ENCODE measurements around the gene TRRAP.

The TRRAP gene

DNA sequence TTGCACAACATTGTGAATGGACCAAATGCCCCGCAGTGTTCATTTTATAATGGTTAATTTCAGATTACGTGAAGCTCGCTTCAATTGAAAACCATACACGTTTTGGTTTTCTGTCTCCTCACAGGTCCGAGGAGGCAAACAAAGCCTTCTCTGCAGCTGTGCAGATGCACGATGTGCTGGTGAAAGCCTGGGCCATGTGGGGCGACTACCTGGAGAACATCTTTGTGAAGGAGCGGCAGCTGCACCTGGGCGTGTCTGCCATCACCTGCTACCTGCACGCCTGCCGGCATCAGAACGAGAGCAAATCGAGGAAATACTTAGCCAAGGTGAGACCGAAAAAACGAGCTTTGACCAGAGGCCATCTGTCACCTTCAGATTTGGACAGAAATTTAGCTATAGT, 110.3 kb downstream of the TRRAP start:
- H3K36me3 ChIP-seq (ENCODE audit: insufficient read depth, low read length): peaks cover 38% of the 10 kb centered on the region
- no peak overlapping the region for H3K9ac ChIP-seq (ENCODE audit: low read depth, low read length)
- no peaks in the 10 kb centered on the region for H3K4me1 ChIP-seq (ENCODE audit: insufficient read depth, low read length)
- 0 out of 2 replicates have a peak, but pooled peaks cover 3% of the 10 kb centered on the region for H3K9me3 ChIP-seq (ENCODE audit: control insufficient read depth, insufficient read depth, low read length)

GRCh38 chr7:98990356-98990755, 112.0 kb downstream of the TRRAP start:
- Histone ChIP-seq H3K36me3 (ENCODE audit: insufficient read depth, low read length) (peaks cover 35% of the 10 kb centered on the region), H3K9me3 (ENCODE audit: control insufficient read depth, insufficient read depth, low read length) (0 out of 2 replicates have a peak, but pooled peaks cover 3% of the 10 kb centered on the region), H3K4me1 (ENCODE audit: insufficient read depth, low read length) (no peaks in the 10 kb centered on the region), H3K9ac (ENCODE audit: low read depth, low read length) (no peak overlapping the region)

DNA sequence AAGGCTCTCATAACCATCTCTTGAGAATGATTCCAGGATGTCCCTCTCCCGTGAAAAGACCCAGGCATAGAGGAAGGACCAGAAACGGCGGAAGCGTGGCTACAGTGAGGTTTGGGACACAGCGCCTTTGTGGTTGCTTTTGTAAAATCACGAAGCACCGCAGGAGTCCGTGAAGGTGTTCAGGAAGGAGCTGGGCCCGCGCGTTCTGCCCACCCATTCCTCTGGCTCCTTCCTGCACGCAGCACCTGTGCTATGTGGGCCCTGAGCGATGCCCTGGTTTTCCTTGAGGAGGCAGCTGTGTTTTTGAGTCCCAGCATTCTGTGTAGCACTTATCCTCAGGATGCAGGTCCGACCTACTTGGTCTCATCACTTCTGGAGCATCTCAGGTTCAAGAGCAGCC, 112.8 kb downstream of the TRRAP start:
- Histone ChIP-seq H3K9ac (ENCODE audit: low read depth, low read length) (no peak overlapping the region), H3K9me3 (ENCODE audit: control insufficient read depth, insufficient read depth, low read length) (no peaks in the 10 kb centered on the region), H3K36me3 (ENCODE audit: insufficient read depth, low read length) (peaks cover 28% of the 10 kb centered on the region), H3K4me1 (ENCODE audit: insufficient read depth, low read length) (no peaks in the 10 kb centered on the region)

- Histone ChIP-seq H3K36me3 (ENCODE audit: insufficient read depth, low read length) (peaks cover 28% of the 10 kb centered on the region), H3K9me3 (ENCODE audit: control insufficient read depth, insufficient read depth, low read length) (no peaks in the 10 kb centered on the region), H3K9ac (ENCODE audit: low read depth, low read length) (no peak overlapping the region), H3K4me1 (ENCODE audit: insufficient read depth, low read length) (no peaks in the 10 kb centered on the region)
Observed at GRCh38 chr7:98992076-98992475, 113.7 kb downstream of the TRRAP start.

DNA sequence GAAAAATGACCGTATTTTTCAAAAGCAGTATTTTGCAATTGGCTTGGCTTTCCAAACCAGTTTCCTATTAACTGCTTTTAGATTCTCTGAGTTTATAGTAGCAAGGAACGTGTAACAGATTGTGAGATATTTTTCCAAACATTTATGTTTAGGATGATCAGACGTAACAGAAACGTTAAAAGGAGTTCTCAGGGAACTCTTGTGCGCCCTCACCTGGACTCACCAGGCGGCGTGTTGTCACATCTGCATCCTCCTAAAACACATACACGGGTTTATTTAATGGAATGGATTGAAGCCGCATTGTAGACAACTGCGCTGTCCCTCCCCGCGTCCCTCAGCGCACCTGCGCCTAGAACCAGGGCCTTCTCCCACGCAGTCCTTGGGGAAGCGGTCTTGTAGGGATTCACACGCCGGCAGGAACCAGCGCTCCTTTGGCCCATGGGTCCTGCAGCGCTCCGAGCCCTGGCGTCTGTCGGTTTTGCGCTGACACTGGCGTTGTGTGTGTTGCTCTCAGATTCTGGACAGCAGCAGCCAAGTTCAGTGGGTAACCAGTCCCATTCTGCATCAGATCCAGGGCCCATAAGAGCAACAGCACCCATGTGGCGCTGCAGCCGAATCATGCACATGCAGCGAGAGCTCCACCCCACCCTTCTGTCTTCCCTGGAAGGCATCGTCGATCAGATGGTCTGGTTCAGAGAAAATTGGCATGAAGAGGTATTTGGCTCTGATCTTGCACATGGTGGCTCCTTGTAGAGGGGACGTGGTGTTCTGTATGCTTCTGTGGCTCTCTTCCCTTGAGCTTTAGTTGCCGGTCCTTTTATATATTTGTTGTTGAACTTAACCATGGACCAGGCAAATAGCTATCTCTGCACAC, 114.9 kb downstream of the TRRAP start:
- no peak overlapping the region for H3K9ac ChIP-seq (ENCODE audit: low read depth, low read length)
- H3K9me3 ChIP-seq (ENCODE audit: control insufficient read depth, insufficient read depth, low read length): no peaks in the 10 kb centered on the region
- H3K36me3 ChIP-seq (ENCODE audit: insufficient read depth, low read length): peaks cover 28% of the 10 kb centered on the region
- H3K4me1 ChIP-seq (ENCODE audit: insufficient read depth, low read length): no peaks in the 10 kb centered on the region

DNA sequence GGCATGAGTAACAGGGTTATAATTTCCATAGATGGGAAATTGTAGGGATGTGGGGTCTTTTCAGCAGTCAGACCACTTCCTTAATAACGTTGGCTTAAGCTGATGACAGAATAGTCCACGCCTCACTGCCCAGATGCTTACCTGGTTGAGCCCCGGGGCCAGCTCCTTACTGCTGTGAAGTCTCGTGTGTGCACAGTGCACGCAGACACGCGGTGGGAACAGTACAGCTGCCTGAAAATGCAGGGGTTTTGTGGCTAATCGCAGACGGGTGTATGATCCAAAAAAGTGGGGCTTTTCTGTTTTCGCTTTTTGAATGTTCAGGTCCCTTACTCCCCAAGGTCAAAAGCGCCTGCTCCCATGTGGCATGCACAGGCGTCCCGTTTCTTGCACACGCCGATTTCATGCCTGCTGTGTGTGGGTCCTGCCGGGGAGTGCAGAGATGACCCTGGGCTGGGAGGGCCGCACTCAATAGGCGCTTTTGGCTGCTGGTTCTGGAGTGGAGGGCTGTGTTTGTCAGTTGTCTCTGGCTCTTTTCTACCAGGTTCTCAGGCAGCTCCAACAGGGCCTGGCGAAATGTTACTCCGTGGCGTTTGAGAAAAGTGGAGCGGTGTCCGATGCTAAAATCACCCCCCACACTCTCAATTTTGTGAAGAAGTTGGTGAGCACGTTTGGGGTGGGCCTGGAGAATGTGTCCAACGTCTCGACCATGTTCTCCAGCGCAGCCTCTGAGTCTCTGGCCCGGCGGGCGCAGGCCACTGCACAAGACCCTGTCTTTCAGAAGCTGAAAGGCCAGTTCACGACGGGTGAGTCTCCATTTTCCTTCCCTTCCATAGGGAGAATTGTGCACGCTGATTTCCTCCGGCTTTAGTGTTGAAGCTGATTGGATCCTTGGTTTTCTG, 116.0 kb downstream of the TRRAP start:
- H3K36me3 ChIP-seq (ENCODE audit: insufficient read depth, low read length): peaks cover 29% of the 10 kb centered on the region
- no peaks in the 10 kb centered on the region for H3K9me3 ChIP-seq (ENCODE audit: control insufficient read depth, insufficient read depth, low read length)
- H3K4me1 ChIP-seq (ENCODE audit: insufficient read depth, low read length): no peaks in the 10 kb centered on the region
- no peak overlapping the region for H3K9ac ChIP-seq (ENCODE audit: low read depth, low read length)

GRCh38 chr7:98995111-98995510, 116.8 kb downstream of the TRRAP start:
- Histone ChIP-seq H3K36me3 (ENCODE audit: insufficient read depth, low read length) (peaks cover 23% of the 10 kb centered on the region), H3K9me3 (ENCODE audit: control insufficient read depth, insufficient read depth, low read length) (no peaks in the 10 kb centered on the region), H3K4me1 (ENCODE audit: insufficient read depth, low read length) (no peaks in the 10 kb centered on the region), H3K9ac (ENCODE audit: low read depth, low read length) (no peak overlapping the region)

- Histone ChIP-seq H3K9me3 (ENCODE audit: control insufficient read depth, insufficient read depth, low read length) (no peaks in the 10 kb centered on the region), H3K4me1 (ENCODE audit: insufficient read depth, low read length) (no peaks in the 10 kb centered on the region), H3K9ac (ENCODE audit: low read depth, low read length) (no peak overlapping the region), H3K36me3 (ENCODE audit: insufficient read depth, low read length) (peaks cover 23% of the 10 kb centered on the region)
Observed at GRCh38 chr7:98995523-98996149, 117.3 kb downstream of the TRRAP start.

- Histone ChIP-seq H3K36me3 (ENCODE audit: insufficient read depth, low read length) (peaks cover 26% of the 10 kb centered on the region), H3K9me3 (ENCODE audit: control insufficient read depth, insufficient read depth, low read length) (no peaks in the 10 kb centered on the region), H3K9ac (ENCODE audit: low read depth, low read length) (no peak overlapping the region), H3K4me1 (ENCODE audit: insufficient read depth, low read length) (no peaks in the 10 kb centered on the region)
Observed at GRCh38 chr7:98996150-98996552, 117.8 kb downstream of the TRRAP start.

GRCh38 chr7:98997846-98998245, 119.5 kb downstream of the TRRAP start:
- Histone ChIP-seq H3K36me3 (ENCODE audit: insufficient read depth, low read length) (peaks cover 20% of the 10 kb centered on the region), H3K4me1 (ENCODE audit: insufficient read depth, low read length) (no peaks in the 10 kb centered on the region), H3K9me3 (ENCODE audit: control insufficient read depth, insufficient read depth, low read length) (no peaks in the 10 kb centered on the region), H3K9ac (ENCODE audit: low read depth, low read length) (no peak overlapping the region)

- peaks cover 18% of the 10 kb centered on the region for H3K36me3 ChIP-seq (ENCODE audit: insufficient read depth, low read length)
Observed at GRCh38 chr7:98998821-98999725, 120.7 kb downstream of the TRRAP start.

GRCh38 chr7:99000196-99000903, 122.0 kb downstream of the TRRAP start:
- Histone ChIP-seq H3K4me1 (ENCODE audit: insufficient read depth, low read length) (no peaks in the 10 kb centered on the region), H3K9me3 (ENCODE audit: control insufficient read depth, insufficient read depth, low read length) (no peaks in the 10 kb centered on the region), H3K36me3 (ENCODE audit: insufficient read depth, low read length) (peaks cover 20% of the 10 kb centered on the region), H3K9ac (ENCODE audit: low read depth, low read length) (no peak overlapping the region)

More at GRCh38 chr7:98998821-98999725, 120.7 kb downstream of the TRRAP start:
- no peaks in the 10 kb centered on the region for H3K4me1 ChIP-seq (ENCODE audit: insufficient read depth, low read length)
- H3K9me3 ChIP-seq (ENCODE audit: control insufficient read depth, insufficient read depth, low read length): no peaks in the 10 kb centered on the region
- H3K9ac ChIP-seq (ENCODE audit: low read depth, low read length): no peak overlapping the region

DNA sequence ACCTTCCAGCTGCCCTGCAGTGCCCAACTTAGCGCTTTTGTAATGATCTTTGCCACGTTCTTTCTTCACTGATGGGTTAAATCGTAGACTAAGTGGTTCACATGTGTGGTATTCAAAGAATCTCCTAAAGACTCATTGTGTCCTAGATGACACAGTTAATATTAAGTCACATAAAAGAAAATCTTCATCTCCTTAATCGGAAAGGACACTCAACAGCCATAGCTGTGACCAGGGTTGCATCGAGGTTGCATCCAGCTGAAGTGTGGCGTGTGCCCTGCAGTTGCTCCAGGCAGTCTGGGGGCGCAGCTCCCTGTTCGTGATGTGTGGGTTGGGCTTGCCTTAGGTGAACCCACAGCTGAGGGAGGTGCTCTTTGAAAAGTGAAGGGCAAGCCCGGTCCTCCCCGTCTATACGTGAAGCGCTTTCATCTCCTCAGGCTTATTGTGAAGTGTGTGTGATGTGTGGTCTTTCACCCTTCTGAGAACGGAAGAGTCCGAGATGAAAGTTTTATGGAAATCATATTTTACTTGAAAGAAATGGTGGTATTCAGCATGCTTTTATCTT, 122.7 kb downstream of the TRRAP start:
- Histone ChIP-seq H3K9me3 (ENCODE audit: control insufficient read depth, insufficient read depth, low read length) (no peaks in the 10 kb centered on the region), H3K4me1 (ENCODE audit: insufficient read depth, low read length) (no peaks in the 10 kb centered on the region), H3K9ac (ENCODE audit: low read depth, low read length) (no peak overlapping the region), H3K36me3 (ENCODE audit: insufficient read depth, low read length) (peaks cover 24% of the 10 kb centered on the region)

All from ES-I3 (cell line).